CD4-positive, CD25-positive, alpha-beta regulatory T cell (primary cell): ENCODE results near the gene TNIK. TPM values are rescaled to one million over a fixed set of nuclear protein-coding genes. Genes with fewer than 3 reads are reported as not detected.

Source experiments
- ATAC-seq, 2 donors: fragments of 150-1000 bp; cut with Tn5 transposase; one replicate each; pipeline ENCODE4 v1.10.0; 2021; ENCODE audit warnings: low read depth in 2 of 2, moderate number of reproducible peaks in 2 of 2, moderate library complexity in 1 of 2
- DNase-seq, 3 donors: peaks; one replicate each; pipeline versions ENCODE4 v3.0.0 to v3.0.0-alpha.2; 2012 to 2022; ENCODE audit warnings: mixed read lengths in 1 of 3
- H3K27ac ChIP-seq: one replicate; pipeline ENCODE4 v1.7.0; 2013; ENCODE audit warnings: mild to moderate bottlenecking, low read length; ENCODE audit not compliant: insufficient read depth, poor library complexity, severe bottlenecking
- H3K27me3 ChIP-seq: one replicate; pipeline ENCODE4 v1.7.0; 2013; ENCODE audit warnings: low read length; ENCODE audit not compliant: control insufficient read depth, insufficient read depth
- H3K36me3 ChIP-seq: one replicate; pipeline ENCODE4 v1.7.0; 2013; ENCODE audit warnings: mild to moderate bottlenecking, low read length, moderate library complexity; ENCODE audit not compliant: control insufficient read depth, insufficient read depth
- H3K4me1 ChIP-seq: 2 replicates; pipeline ENCODE4 v1.7.0; 2013; ENCODE audit warnings: mild to moderate bottlenecking, low read length; ENCODE audit not compliant: insufficient read depth, control insufficient read depth, poor library complexity, severe bottlenecking
- H3K4me3 ChIP-seq: one replicate; pipeline ENCODE4 v1.7.0; 2013; ENCODE audit warnings: low read depth, mild to moderate bottlenecking, low read length, moderate library complexity
- H3K9me3 ChIP-seq, 2 experiments: 1 replicate in 1 of 2; 2 replicates in 1 of 2; pipeline ENCODE4 v1.7.0; 2013; ENCODE audit warnings: low read length in 2 of 2, mild to moderate bottlenecking in 1 of 2, moderate library complexity in 1 of 2; ENCODE audit not compliant: control insufficient read depth in 2 of 2
- H3K27ac Mint-ChIP-seq, 3 donors: one replicate each; pipeline ENCODE4 v1.8.0; 2020 to 2022; ENCODE audit warnings: mild to moderate bottlenecking in 3 of 3, mixed read lengths in 3 of 3, moderate library complexity in 2 of 3
- H3K27me3 Mint-ChIP-seq: one replicate; pipeline ENCODE4 v1.8.0; 2022; ENCODE audit warnings: mild to moderate bottlenecking, mixed read lengths
- H3K36me3 Mint-ChIP-seq: one replicate; pipeline ENCODE4 v1.8.0; 2020; ENCODE audit warnings: mixed read lengths
- H3K4me1 Mint-ChIP-seq, 4 donors: one replicate each; pipeline ENCODE4 v1.8.0; 2020 to 2022; ENCODE audit warnings: mixed read lengths in 4 of 4, mild to moderate bottlenecking in 1 of 4
- H3K4me3 Mint-ChIP-seq, 4 donors: one replicate each; pipeline ENCODE4 v1.8.0; 2020 to 2022; ENCODE audit warnings: mild to moderate bottlenecking in 4 of 4, mixed read lengths in 4 of 4, moderate library complexity in 3 of 4
- H3K9me3 Mint-ChIP-seq, 7 donors: one replicate each; pipeline ENCODE4 v1.8.0; 2020 to 2022; ENCODE audit warnings: mixed read lengths in 7 of 7, mild to moderate bottlenecking in 3 of 7, moderate library complexity in 2 of 7
- polyA plus RNA-seq, 4 donors: library from polyadenylated mRNA; unstranded; fragments of 300-500 nt; fragmentation: Illumina TruSeq; gene quantifications; one replicate each; pipeline ENCODE4 v1.2.3, GENCODE V29; 2021
- total RNA-seq: library from RNA; stranded (reverse); gene quantifications from one replicate; pipeline ENCODE4 v1.2.3, GENCODE V29; 2022

The TNIK gene
- total and polyA plus RNA-seq, 5 donors from 2014 or later: 14.7 to 162 (median 22.3) TPM

DNA sequence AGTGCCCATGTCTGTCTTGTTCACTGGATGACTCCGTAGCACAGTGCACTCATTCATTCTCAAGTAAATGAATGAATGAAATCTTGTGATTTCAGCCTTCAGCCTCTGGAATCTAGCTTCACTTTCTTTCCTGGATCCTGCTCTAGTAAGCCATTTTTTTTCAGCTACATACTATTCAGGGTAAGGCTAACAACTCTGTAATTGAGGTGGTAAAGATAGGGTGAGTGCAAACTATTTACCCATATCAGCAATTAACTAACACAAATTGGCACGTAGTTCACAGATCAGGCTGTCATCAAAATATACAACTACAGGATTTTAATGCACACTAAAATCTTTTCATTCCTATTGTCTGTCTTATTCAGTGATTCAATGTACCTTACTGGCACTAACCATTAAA, 238.6 kb downstream of the TNIK start:
- ATAC-seq (no peak), DNase-seq (no peak)
- H3K4me3 ChIP-seq: no peak overlapping the region
- Mint-ChIP-seq H3K4me3 (no peak overlapping the region), H3K9me3 (peaks cover 0 to 9% (median 3%) of the 10 kb centered on the region in 7 donors), H3K27ac (peak overlapping the region in 1 of 3 donors; percentile 55), H3K27me3 (no peaks in the 10 kb centered on the region), H3K4me1 (peaks cover 38 to 70% (median 55%) of the 10 kb centered on the region in 4 donors), H3K36me3 (peaks cover 15% of the 10 kb centered on the region)
- H3K9me3 ChIP-seq: peaks cover 6 to 8% of the 10 kb centered on the region in 2 experiments
- H3K27ac ChIP-seq: no peak overlapping the region
- H3K36me3 ChIP-seq: peaks cover 5% of the 10 kb centered on the region
- H3K27me3 ChIP-seq: no peaks in the 10 kb centered on the region
- H3K4me1 ChIP-seq: peaks cover 5% of the 10 kb centered on the region

- Mint-ChIP-seq H3K9me3 (peaks cover 0 to 6% (median 1%) of the 10 kb centered on the region in 7 donors), H3K27me3 (no peaks in the 10 kb centered on the region), H3K4me3 (no peak overlapping the region), H3K36me3 (peaks cover 12% of the 10 kb centered on the region), H3K27ac (peak overlapping the region in 1 of 3 donors; percentile 72), H3K4me1 (peaks cover 34 to 67% (median 53%) of the 10 kb centered on the region in 4 donors)
- H3K27ac ChIP-seq: no peak overlapping the region
- peaks cover 5% of the 10 kb centered on the region for H3K4me1 ChIP-seq
- no peaks in the 10 kb centered on the region for H3K27me3 ChIP-seq
- H3K36me3 ChIP-seq: peaks cover 5% of the 10 kb centered on the region
- ATAC-seq (no peak), DNase-seq (no peak)
- H3K4me3 ChIP-seq: no peak overlapping the region
- H3K9me3 ChIP-seq: peaks cover 4% of the 10 kb centered on the region in 2 experiments
These were observed 239.1 kb downstream of the TNIK start for GRCh38 chr3:171221104-171221503.

- no peak overlapping the region for H3K4me3 ChIP-seq
- no peak overlapping the region for H3K4me3 Mint-ChIP-seq
- H3K9me3 Mint-ChIP-seq: peaks cover 0 to 2% (median 0%) of the 10 kb centered on the region in 7 donors
- H3K4me1 Mint-ChIP-seq: peaks cover 28 to 59% (median 43%) of the 10 kb centered on the region in 4 donors
- DNase-seq: peak in 1 of 3 donors; percentile 34
- H3K36me3 Mint-ChIP-seq: peaks cover 3% of the 10 kb centered on the region
- no peak for ATAC-seq
- H3K27ac Mint-ChIP-seq: no peak overlapping the region
- no peaks in the 10 kb centered on the region for H3K27me3 Mint-ChIP-seq
- H3K9me3 ChIP-seq: no peaks in the 10 kb centered on the region
- no peaks in the 10 kb centered on the region for H3K27me3 ChIP-seq
- no peak overlapping the region for H3K27ac ChIP-seq
- peaks cover 6% of the 10 kb centered on the region for H3K36me3 ChIP-seq
- no peaks in the 10 kb centered on the region for H3K4me1 ChIP-seq
These were observed 240.9 kb downstream of the TNIK start for GRCh38 chr3:171219258-171219657.

DNA sequence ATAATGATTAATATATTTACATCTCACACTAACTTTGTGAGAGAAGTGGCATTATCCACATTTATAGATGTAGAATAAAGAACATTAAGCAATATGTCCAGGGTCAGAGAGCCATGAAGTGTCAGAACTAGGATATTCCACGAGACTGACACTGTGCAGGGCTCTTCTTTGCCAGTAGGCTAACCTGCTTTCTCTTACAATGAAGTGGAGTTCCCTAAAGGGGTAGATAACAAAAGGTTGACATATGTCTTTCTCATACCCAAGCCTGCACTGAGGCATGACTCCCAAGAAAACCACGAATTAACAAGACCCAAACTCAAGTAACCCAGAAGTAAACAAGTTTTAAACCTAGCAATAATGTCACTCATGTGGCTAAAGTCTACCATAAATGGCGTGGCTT, 242.1 kb downstream of the TNIK start:
- H3K27ac Mint-ChIP-seq: no peak overlapping the region
- ATAC-seq (no peak), DNase-seq (no peak)
- Histone ChIP-seq H3K4me3 (no peak overlapping the region), H3K27ac (no peak overlapping the region), H3K36me3 (peaks cover 3% of the 10 kb centered on the region), H3K9me3 (no peaks in the 10 kb centered on the region), H3K27me3 (no peaks in the 10 kb centered on the region), H3K4me1 (no peaks in the 10 kb centered on the region)
- H3K4me3 Mint-ChIP-seq: no peak overlapping the region
- H3K4me1 Mint-ChIP-seq: peaks cover 29 to 59% (median 40%) of the 10 kb centered on the region in 4 donors
- peaks cover 3% of the 10 kb centered on the region for H3K36me3 Mint-ChIP-seq
- H3K27me3 Mint-ChIP-seq: no peaks in the 10 kb centered on the region
- peaks cover 0 to 2% (median 0%) of the 10 kb centered on the region in 7 donors for H3K9me3 Mint-ChIP-seq

DNA sequence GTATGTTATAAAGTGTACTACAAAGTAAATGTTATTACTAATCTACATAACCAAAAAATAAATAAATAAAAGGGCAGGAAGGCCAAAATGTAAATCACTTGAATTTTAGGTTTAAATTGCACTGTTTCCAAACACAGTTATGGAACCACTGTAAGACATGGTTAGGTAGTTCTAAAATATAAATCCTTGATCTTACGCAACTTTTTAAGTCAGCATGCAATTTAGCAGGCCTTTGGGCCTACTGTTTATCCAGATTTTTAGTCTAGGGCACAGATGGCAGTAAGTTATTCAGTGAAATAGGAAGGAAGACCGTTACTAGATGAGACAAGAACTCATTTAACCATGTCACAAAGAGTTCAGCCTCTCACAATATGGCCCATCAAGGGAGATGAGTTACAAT, 246.3 kb downstream of the TNIK start:
- H3K4me1 Mint-ChIP-seq: peaks cover 28 to 49% (median 34%) of the 10 kb centered on the region in 4 donors
- H3K36me3 Mint-ChIP-seq: peaks cover 28% of the 10 kb centered on the region
- DNase-seq (no peak), ATAC-seq (no peak)
- H3K4me1 ChIP-seq: peaks cover 4% of the 10 kb centered on the region
- no peaks in the 10 kb centered on the region for H3K27me3 Mint-ChIP-seq
- no peak overlapping the region for H3K4me3 ChIP-seq
- peaks cover 0 to 2% (median 0%) of the 10 kb centered on the region in 7 donors for H3K9me3 Mint-ChIP-seq
- H3K4me3 Mint-ChIP-seq: no peak overlapping the region
- no peak overlapping the region for H3K27ac Mint-ChIP-seq
- H3K9me3 ChIP-seq: no peaks in the 10 kb centered on the region
- peaks cover 20% of the 10 kb centered on the region for H3K36me3 ChIP-seq
- no peaks in the 10 kb centered on the region for H3K27me3 ChIP-seq
- H3K27ac ChIP-seq: no peak overlapping the region

GRCh38 chr3:171213178-171213577, 247.0 kb downstream of the TNIK start:
- no peaks in the 10 kb centered on the region for H3K27me3 ChIP-seq
- no peak overlapping the region for H3K4me3 ChIP-seq
- H3K4me1 ChIP-seq: peaks cover 4% of the 10 kb centered on the region
- peaks cover 31% of the 10 kb centered on the region for H3K36me3 Mint-ChIP-seq
- no peak overlapping the region for H3K4me3 Mint-ChIP-seq
- ATAC-seq: no peak
- H3K27ac Mint-ChIP-seq: no peak overlapping the region
- DNase-seq: no peak
- H3K4me1 Mint-ChIP-seq: peaks cover 26 to 47% (median 33%) of the 10 kb centered on the region in 4 donors
- peaks cover 0 to 1% (median 0%) of the 10 kb centered on the region in 7 donors for H3K9me3 Mint-ChIP-seq
- no peak overlapping the region for H3K27ac ChIP-seq
- no peaks in the 10 kb centered on the region for H3K9me3 ChIP-seq
- no peaks in the 10 kb centered on the region for H3K27me3 Mint-ChIP-seq
- H3K36me3 ChIP-seq: peaks cover 20% of the 10 kb centered on the region

DNA sequence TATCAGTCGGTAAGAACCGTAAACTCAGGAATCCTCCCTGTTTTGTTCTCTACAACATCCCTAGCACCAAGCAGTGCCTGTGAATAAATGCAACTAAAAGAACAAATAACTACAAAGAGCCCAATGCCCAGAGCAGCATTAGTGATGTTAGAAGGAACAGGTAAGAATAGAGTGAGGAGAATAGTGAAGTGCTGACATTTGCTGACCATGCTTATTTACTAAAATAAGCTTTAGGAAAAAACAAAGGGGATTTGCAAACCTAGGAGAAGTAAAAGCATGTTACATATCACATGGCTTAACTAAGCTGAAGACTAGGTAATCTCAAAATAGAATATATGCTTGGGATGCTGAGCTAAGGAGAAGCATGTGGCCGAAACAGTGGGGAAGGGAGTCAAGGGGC, 247.6 kb downstream of the TNIK start:
- Histone ChIP-seq H3K9me3 (no peaks in the 10 kb centered on the region), H3K27me3 (no peaks in the 10 kb centered on the region), H3K4me1 (peaks cover 4% of the 10 kb centered on the region), H3K4me3 (no peak overlapping the region), H3K27ac (no peak overlapping the region), H3K36me3 (peaks cover 24% of the 10 kb centered on the region)
- Mint-ChIP-seq H3K27me3 (no peaks in the 10 kb centered on the region), H3K27ac (peak overlapping the region in 2 of 3 donors; percentile 34 to 67), H3K4me3 (no peak overlapping the region), H3K4me1 (peaks cover 21 to 42% (median 31%) of the 10 kb centered on the region in 4 donors), H3K9me3 (peaks cover 0 to under 1% (median 0%) of the 10 kb centered on the region in 7 donors), H3K36me3 (peaks cover 36% of the 10 kb centered on the region)
- DNase-seq: no peak
- no peak for ATAC-seq

DNA sequence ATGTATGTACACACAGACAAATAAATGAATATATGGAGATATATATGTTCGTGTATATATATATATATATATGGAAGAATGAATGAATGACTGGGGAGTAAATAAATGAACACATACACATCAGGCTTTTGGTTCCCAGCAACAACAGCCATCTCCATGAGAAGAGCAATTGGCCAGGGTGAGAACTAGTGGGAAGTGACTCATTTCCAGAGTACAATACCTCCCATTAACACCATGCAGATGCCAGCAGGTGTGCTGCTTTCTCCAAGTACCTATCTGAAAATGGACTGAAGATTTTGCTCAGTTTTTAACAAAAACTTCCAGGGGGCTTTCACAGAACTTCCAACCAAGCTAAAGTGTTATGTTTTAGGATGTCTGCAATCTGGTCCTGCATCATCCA, 253.9 kb downstream of the TNIK start:
- peaks cover 0 to 1% (median 0%) of the 10 kb centered on the region in 7 donors for H3K9me3 Mint-ChIP-seq
- peaks cover 52% of the 10 kb centered on the region for H3K36me3 ChIP-seq
- H3K36me3 Mint-ChIP-seq: peaks cover 70% of the 10 kb centered on the region
- no peaks in the 10 kb centered on the region for H3K4me1 ChIP-seq
- ATAC-seq (no peak), DNase-seq (no peak)
- no peak overlapping the region for H3K27ac Mint-ChIP-seq
- no peak overlapping the region for H3K4me3 ChIP-seq
- H3K9me3 ChIP-seq: no peaks in the 10 kb centered on the region
- no peaks in the 10 kb centered on the region for H3K27me3 Mint-ChIP-seq
- H3K27ac ChIP-seq: no peak overlapping the region
- H3K4me3 Mint-ChIP-seq: no peak overlapping the region
- peaks cover 11 to 26% (median 14%) of the 10 kb centered on the region in 4 donors for H3K4me1 Mint-ChIP-seq
- H3K27me3 ChIP-seq: no peaks in the 10 kb centered on the region
